Small intestine (tissue), 7 donors: ENCODE measurements around the gene BAD. TPM values are rescaled to one million over a fixed set of nuclear protein-coding genes. Genes with fewer than 3 reads are reported as not detected.

Experiments
- DNase-seq, 2 donors: peaks; one replicate each; pipeline versions ENCODE4 v3.0.0 to v3.0.0-alpha.2; 2013
- FAIRE-seq: peaks from 2 replicates; lab custom pipeline; 2012; peaks lifted over from hg19 to GRCh38; lab: Jason Lieb, UNC
- H3K27ac ChIP-seq, 3 donors: one replicate each; pipeline ENCODE4 v1.5.1; 2013; ENCODE audit warnings: low read length in 2 of 3, mild to moderate bottlenecking in 2 of 3, control low read depth in 1 of 3, inconsistent platforms in 1 of 3, low read depth in 1 of 3, moderate library complexity in 1 of 3
- H3K27me3 ChIP-seq, 3 donors: one replicate each; pipeline ENCODE4 v1.6.1; 2013; ENCODE audit warnings: low read length in 3 of 3, inconsistent platforms in 1 of 3; ENCODE audit not compliant: control insufficient read depth in 3 of 3, insufficient read depth in 3 of 3
- H3K36me3 ChIP-seq, 3 donors: one replicate each; pipeline ENCODE4 v1.6.1; 2013; ENCODE audit warnings: low read length in 3 of 3, inconsistent platforms in 1 of 3, low read depth in 1 of 3, mild to moderate bottlenecking in 1 of 3, moderate library complexity in 1 of 3; ENCODE audit not compliant: control insufficient read depth in 3 of 3, insufficient read depth in 2 of 3
- H3K4me1 ChIP-seq, 3 donors: one replicate each; pipeline ENCODE4 v1.6.1; 2013; ENCODE audit warnings: low read length in 2 of 3, inconsistent platforms in 1 of 3, low read depth in 1 of 3, mild to moderate bottlenecking in 1 of 3, moderate library complexity in 1 of 3; ENCODE audit not compliant: control insufficient read depth in 3 of 3, insufficient read depth in 2 of 3
- H3K4me3 ChIP-seq, 3 donors: one replicate each; pipeline ENCODE4 v1.5.1; 2013; ENCODE audit warnings: low read length in 3 of 3, control low read depth in 1 of 3, inconsistent platforms in 1 of 3, low read depth in 1 of 3, mild to moderate bottlenecking in 1 of 3, moderate library complexity in 1 of 3
- H3K9me3 ChIP-seq, 2 donors: one replicate each; pipeline ENCODE4 v1.6.1; 2013; ENCODE audit warnings: low read depth in 1 of 2, low read length in 1 of 2; ENCODE audit not compliant: control insufficient read depth in 2 of 2, insufficient read depth in 1 of 2
- WGBS, 3 donors: extraction: QIAGEN DNeasy Blood & Tissue Kit; methylation state at CpG; one replicate each; pipeline ENCODE4 v1.1.7; 2013; 5-methylcytosine and 5-hydroxymethylcytosine counted together
- polyA plus RNA-seq, 4 donors: library from polyadenylated mRNA; stranded (reverse) in 3 of 4; unstranded in 1 of 4; fragments of 200-250 nt in 3 of 4; fragments of 120-200 nt in 1 of 4; gene quantifications; one replicate each; pipeline versions ENCODE4 v1.2.1 to v1.2.3, GENCODE V29; 2013
- donor health status: healthy with polysubstance abuse.
- donor health status: control.
- donor health status: control.
- donor health status: Bipolar disorder and iron deficiency.
- donor health status: healthy.

The BAD gene
- polyA plus RNA-seq, 4 donors, result 41.2 to 98.6 (median 74.1) TPM

GRCh38 chr11:64222651-64223000, 61.8 kb downstream of the BAD start:
- WGBS, 3 donors, result 80 to 83% (median 81%) methylated on average over 9 of the region's 9 CpGs
- Histone ChIP-seq H3K27me3 (no peaks in the 10 kb centered on the region), H3K4me3 (no peak overlapping the region), H3K27ac (no peak overlapping the region), H3K4me1 (peaks cover 0 to 18% (median 1%) of the 10 kb centered on the region in 3 donors), H3K36me3 (peaks cover 4 to 58% (median 6%) of the 10 kb centered on the region in 3 donors), H3K9me3 (no peaks in the 10 kb centered on the region)
- DNase-seq (no peak), FAIRE-seq (no peak)

GRCh38 chr11:64220798-64221197, 63.7 kb downstream of the BAD start:
- Histone ChIP-seq H3K27me3 (no peaks in the 10 kb centered on the region), H3K36me3 (peaks cover 4 to 63% (median 6%) of the 10 kb centered on the region in 3 donors), H3K9me3 (no peaks in the 10 kb centered on the region), H3K4me3 (no peak overlapping the region), H3K27ac (no peak overlapping the region), H3K4me1 (peaks cover 0 to 6% (median 1%) of the 10 kb centered on the region in 3 donors)
- DNase-seq (no peak), FAIRE-seq (no peak)
- WGBS, 3 donors, result 91 to 92% (median 91%) methylated on average over 12 to 14 of the region's 14 CpGs

- DNase-seq (no peak), FAIRE-seq (no peak)
- H3K4me1 ChIP-seq, result peaks cover 0 to 3% (median 1%) of the 10 kb centered on the region in 3 donors
- no peak overlapping the region for H3K27ac ChIP-seq
- H3K27me3 ChIP-seq, result no peaks in the 10 kb centered on the region
- H3K4me3 ChIP-seq, result no peak overlapping the region
- 88 to 91% (median 91%) methylated on average over 11 to 17 of the region's 17 CpGs for WGBS, 3 donors
- H3K9me3 ChIP-seq, result no peaks in the 10 kb centered on the region
- H3K36me3 ChIP-seq, result peaks cover 4 to 67% (median 6%) of the 10 kb centered on the region in 3 donors
Measured at GRCh38 chr11:64220271-64220670, 64.2 kb downstream of the BAD start.

Other genes starting within 250 kb of the BAD start
- under 1 TPM in 2 of 4 donors, not detected in 2; 0.43 to 0.86 TPM for gene FLRT1, start 248.7 kb downstream of the BAD start, polyA plus RNA-seq
- gene MACROD1, start 118.6 kb downstream of the BAD start, polyA plus RNA-seq, result 100 to 1,000 TPM in 1 of 4 donors, 10 to 100 TPM in 3; 13.1 to 137 (median 17.8) TPM
- 10 to 100 TPM; 38.6 to 99.3 (median 58.8) TPM for gene STIP1, start 98.5 kb downstream of the BAD start, polyA plus RNA-seq
- 10 to 100 TPM; 11.4 to 32.2 (median 23.5) TPM for gene FERMT3, start 77.9 kb downstream of the BAD start, polyA plus RNA-seq
- gene TRPT1, start 58.5 kb downstream of the BAD start, polyA plus RNA-seq, result 100 to 1,000 TPM in 1 of 4 donors, 10 to 100 TPM in 3; 46.5 to 115 (median 68.0) TPM
- 100 to 1,000 TPM in 1 of 4 donors, 10 to 100 TPM in 3; 40.0 to 140 (median 95.3) TPM for gene NUDT22, start 58.4 kb downstream of the BAD start, polyA plus RNA-seq
- 100 to 1,000 TPM in 2 of 4 donors, 10 to 100 TPM in 2; 50.6 to 164 (median 93.6) TPM for gene DNAJC4, start 54.1 kb downstream of the BAD start, polyA plus RNA-seq
- 100 to 1,000 TPM in 1 of 4 donors, 10 to 100 TPM in 3; 34.8 to 109 (median 48.1) TPM for gene VEGFB, start 50.1 kb downstream of the BAD start, polyA plus RNA-seq
- 100 to 1,000 TPM in 3 of 4 donors, 10 to 100 TPM in 1; 80.6 to 268 (median 213) TPM for gene FKBP2, start 43.6 kb downstream of the BAD start, polyA plus RNA-seq
- 100 to 1,000 TPM in 3 of 4 donors, 10 to 100 TPM in 1; 46.9 to 161 (median 143) TPM for gene PPP1R14B, start 37.7 kb downstream of the BAD start, polyA plus RNA-seq
- gene PLCB3, start 33.1 kb downstream of the BAD start, polyA plus RNA-seq, result 100 to 1,000 TPM; 108 to 191 (median 125) TPM
- gene GPR137, start 1.2 kb upstream of the BAD start, polyA plus RNA-seq, result 10 to 100 TPM; 16.5 to 27.9 (median 18.9) TPM
- not detected for gene KCNK4, start 6.6 kb upstream of the BAD start, polyA plus RNA-seq
- under 1 TPM in 2 of 4 donors, not detected in 2; 0.15 to 0.58 TPM for gene CATSPERZ, start 15.7 kb upstream of the BAD start, polyA plus RNA-seq
- 100 to 1,000 TPM in 3 of 4 donors, 10 to 100 TPM in 1; 85.1 to 417 (median 298) TPM for gene ESRRA, start 20.9 kb upstream of the BAD start, polyA plus RNA-seq
- 100 to 1,000 TPM in 3 of 4 donors, 10 to 100 TPM in 1; 99.3 to 188 (median 172) TPM for gene TRMT112, start 32.9 kb upstream of the BAD start, polyA plus RNA-seq
- 100 to 1,000 TPM; 229 to 668 (median 548) TPM for gene PRDX5, start 33.5 kb upstream of the BAD start, polyA plus RNA-seq
- gene CCDC88B, start 55.5 kb upstream of the BAD start, polyA plus RNA-seq, result 100 to 1,000 TPM in 2 of 4 donors, 10 to 100 TPM in 2; 13.7 to 363 (median 89.8) TPM
- gene RPS6KA4, start 74.5 kb upstream of the BAD start, polyA plus RNA-seq, result 10 to 100 TPM; 27.5 to 33.4 (median 29.3) TPM